Stimulated activated memory B cell treated with anti-CD40 and anti-IgM and Interleukin-4, amounts not matched to agents 10 μg/mL and 1 μg/mL and 100 μg/mL, for 72 hours (primary cell): ENCODE results near the gene SH3BGRL.

ENCODE experiments used
- ATAC-seq: fragments of 150-1000 bp; cut with Tn5 transposase; 2 replicates; pipeline ENCODE4 v1.10.0; 2021
- H3K27ac Mint-ChIP-seq: one replicate; pipeline ENCODE4 v1.8.0; 2022; ENCODE audit warnings: mild to moderate bottlenecking, mixed read lengths
- H3K27me3 Mint-ChIP-seq: one replicate; pipeline ENCODE4 v1.8.0; 2022; ENCODE audit warnings: mixed read lengths
- H3K36me3 Mint-ChIP-seq: one replicate; pipeline ENCODE4 v1.8.0; 2022; ENCODE audit warnings: mixed read lengths
- H3K4me1 Mint-ChIP-seq: one replicate; pipeline ENCODE4 v1.8.0; 2022; ENCODE audit warnings: mixed read lengths
- H3K4me3 Mint-ChIP-seq: one replicate; pipeline ENCODE4 v1.8.0; 2022; ENCODE audit warnings: mild to moderate bottlenecking, moderate library complexity, mixed read lengths
- H3K9me3 Mint-ChIP-seq: one replicate; pipeline ENCODE4 v1.8.0; 2022; ENCODE audit warnings: mixed read lengths

SH3BGRL gene

DNA sequence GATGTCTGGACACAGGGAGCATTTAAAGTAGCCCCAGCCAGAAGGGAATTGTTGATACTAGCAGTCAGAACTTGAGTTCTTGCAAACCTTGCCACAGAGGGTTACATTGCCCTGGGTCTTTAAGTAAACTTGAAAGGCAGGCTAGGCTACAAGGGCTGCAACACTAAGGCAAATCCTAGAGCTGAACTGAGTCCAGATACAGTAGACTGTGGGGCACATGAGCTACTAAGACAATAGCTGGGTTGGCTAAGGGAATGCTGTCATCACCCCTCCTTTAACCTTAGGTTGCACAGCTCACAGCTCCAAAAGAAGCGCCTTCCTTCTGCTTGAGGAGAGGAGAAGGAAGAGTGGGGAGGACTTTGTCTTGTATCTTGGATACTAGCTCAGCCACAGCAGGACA, 35.6 kb downstream of the SH3BGRL start:
- Mint-ChIP-seq H3K4me3 (no peak overlapping the region), H3K9me3 (peaks cover 7% of the 10 kb centered on the region), H3K27me3 (no peaks in the 10 kb centered on the region), H3K27ac (no peak overlapping the region), H3K4me1 (peaks cover 3% of the 10 kb centered on the region), H3K36me3 (peaks cover 51% of the 10 kb centered on the region)
- ATAC-seq = no peak

DNA sequence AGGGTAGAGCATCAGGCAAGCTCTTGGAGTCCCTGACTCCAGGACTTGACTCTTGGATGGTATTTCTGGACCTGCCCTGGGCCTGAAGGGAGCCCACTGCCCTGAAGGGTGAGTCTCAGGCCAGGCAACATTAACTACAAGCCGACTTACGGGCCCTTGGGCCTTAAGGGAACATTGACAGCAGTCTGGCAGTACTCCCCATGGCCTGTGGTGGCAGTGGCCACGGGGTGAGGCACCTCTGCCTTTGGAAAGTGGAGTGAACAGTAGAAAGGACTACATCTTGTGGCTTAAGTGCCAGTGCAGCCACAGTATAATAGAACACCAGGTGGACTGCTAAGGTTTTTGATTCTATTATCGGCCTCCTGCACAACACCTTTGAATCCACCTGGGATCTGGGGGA, 36.3 kb downstream of the SH3BGRL start:
- Mint-ChIP-seq H3K27ac (no peak overlapping the region), H3K4me1 (peaks cover 6% of the 10 kb centered on the region), H3K4me3 (no peak overlapping the region), H3K27me3 (no peaks in the 10 kb centered on the region), H3K36me3 (peaks cover 55% of the 10 kb centered on the region), H3K9me3 (peaks cover 7% of the 10 kb centered on the region)
- ATAC-seq = no peak

DNA sequence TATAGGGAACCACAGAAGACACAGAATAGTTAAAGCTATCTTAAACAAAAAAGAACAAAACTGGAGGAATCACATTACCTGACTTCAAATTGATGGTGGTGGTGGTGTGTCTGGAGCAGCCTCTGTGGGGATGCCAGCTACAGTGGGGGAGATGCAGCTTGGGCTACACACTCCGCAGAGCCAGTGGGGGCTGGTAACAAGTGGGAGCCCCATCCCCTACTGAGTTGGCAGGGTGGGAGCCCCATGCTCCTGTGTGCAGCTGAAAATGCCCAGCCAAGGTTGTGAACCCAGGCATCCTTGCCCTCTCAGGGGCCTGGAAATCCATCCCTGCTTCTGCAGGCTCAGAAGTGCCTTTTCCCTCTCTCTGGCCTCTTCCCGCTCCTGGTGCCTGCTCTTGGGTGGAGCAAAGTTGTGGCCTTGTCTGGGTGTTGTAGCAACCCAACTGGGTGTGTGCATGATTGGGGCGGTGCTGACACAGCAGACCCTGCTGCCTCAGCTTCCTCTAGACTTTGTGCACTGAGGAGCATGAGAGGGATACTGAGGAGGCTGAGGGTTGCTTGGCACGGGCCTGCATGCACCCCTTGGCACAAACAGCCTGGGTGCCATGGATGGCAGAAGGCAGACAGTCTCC, 38.9 kb downstream of the SH3BGRL start:
- H3K9me3 Mint-ChIP-seq = peaks cover 7% of the 10 kb centered on the region
- ATAC-seq = no peak
- peaks cover 45% of the 10 kb centered on the region for H3K36me3 Mint-ChIP-seq
- H3K27me3 Mint-ChIP-seq = no peaks in the 10 kb centered on the region
- H3K27ac Mint-ChIP-seq = no peak overlapping the region
- H3K4me1 Mint-ChIP-seq = peaks cover 9% of the 10 kb centered on the region
- H3K4me3 Mint-ChIP-seq = no peak overlapping the region

DNA sequence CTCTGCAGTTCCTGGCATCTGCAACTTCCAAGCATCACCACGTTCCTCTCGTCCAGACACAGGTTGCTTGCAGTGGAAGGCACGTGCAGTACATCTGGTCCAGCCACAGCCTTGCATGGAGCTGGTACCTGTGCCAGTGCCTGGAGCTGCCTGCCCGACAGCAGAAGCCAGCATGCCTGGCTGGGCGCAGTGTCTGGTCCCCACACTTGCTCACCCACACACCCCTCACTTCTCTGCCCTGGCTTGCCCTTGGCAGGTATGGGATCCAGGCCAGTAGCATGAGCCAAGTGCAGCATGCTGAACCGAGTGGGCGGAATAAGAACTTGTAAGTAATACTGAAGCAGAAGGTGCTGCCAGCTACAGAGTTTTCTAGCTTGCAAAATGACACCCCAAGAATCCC, 39.9 kb downstream of the SH3BGRL start:
- H3K27me3 Mint-ChIP-seq = no peaks in the 10 kb centered on the region
- H3K36me3 Mint-ChIP-seq = peaks cover 46% of the 10 kb centered on the region
- H3K4me1 Mint-ChIP-seq = peaks cover 18% of the 10 kb centered on the region
- ATAC-seq = no peak
- no peak overlapping the region for H3K27ac Mint-ChIP-seq
- peaks cover 4% of the 10 kb centered on the region for H3K9me3 Mint-ChIP-seq
- no peak overlapping the region for H3K4me3 Mint-ChIP-seq

DNA sequence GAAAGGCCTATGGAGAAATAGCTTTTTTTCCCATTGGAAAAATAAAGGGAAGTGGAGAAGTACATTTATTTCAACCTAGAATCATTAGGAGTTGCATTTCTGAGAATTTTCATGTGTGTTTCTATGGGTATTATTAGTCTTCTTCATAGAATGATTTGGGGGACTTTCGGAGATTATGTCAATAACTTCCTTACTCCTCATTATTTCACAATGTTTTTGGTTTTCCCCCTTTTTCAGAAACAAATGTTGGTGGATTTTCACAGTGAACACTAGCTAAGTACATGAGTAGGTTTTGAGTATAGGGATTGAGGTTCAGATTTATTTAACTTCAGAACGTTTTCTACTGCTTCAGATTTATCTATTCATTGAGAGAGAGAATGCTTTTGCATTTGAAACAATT, 54.0 kb downstream of the SH3BGRL start:
- peaks cover 10% of the 10 kb centered on the region for H3K4me1 Mint-ChIP-seq
- no peaks in the 10 kb centered on the region for H3K36me3 Mint-ChIP-seq
- H3K4me3 Mint-ChIP-seq = no peak overlapping the region
- no peaks in the 10 kb centered on the region for H3K9me3 Mint-ChIP-seq
- ATAC-seq = no peak
- no peak overlapping the region for H3K27ac Mint-ChIP-seq
- no peaks in the 10 kb centered on the region for H3K27me3 Mint-ChIP-seq

DNA sequence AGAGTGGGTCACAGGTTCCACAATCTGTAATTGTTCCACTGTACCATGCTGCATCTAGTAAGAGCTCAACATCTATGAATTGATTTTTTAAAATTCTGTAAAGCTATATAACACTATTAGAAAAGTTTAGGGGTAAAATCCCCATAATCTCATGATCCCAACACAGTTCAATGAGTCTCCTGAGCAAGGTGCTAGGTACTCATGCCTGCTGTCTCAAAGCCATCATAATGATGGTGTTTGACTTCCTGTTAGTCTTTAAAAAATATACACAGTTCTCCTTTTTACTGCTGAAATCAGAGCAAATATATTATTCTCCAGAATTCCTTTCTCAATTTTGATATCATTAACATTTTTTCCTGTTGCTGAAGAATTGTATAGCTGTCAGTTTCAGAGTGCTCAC, 55.9 kb downstream of the SH3BGRL start:
- no peak for ATAC-seq
- H3K27ac Mint-ChIP-seq = no peak overlapping the region
- peaks cover 12% of the 10 kb centered on the region for H3K4me1 Mint-ChIP-seq
- no peaks in the 10 kb centered on the region for H3K9me3 Mint-ChIP-seq
- no peaks in the 10 kb centered on the region for H3K36me3 Mint-ChIP-seq
- no peak overlapping the region for H3K4me3 Mint-ChIP-seq
- H3K27me3 Mint-ChIP-seq = no peaks in the 10 kb centered on the region

DNA sequence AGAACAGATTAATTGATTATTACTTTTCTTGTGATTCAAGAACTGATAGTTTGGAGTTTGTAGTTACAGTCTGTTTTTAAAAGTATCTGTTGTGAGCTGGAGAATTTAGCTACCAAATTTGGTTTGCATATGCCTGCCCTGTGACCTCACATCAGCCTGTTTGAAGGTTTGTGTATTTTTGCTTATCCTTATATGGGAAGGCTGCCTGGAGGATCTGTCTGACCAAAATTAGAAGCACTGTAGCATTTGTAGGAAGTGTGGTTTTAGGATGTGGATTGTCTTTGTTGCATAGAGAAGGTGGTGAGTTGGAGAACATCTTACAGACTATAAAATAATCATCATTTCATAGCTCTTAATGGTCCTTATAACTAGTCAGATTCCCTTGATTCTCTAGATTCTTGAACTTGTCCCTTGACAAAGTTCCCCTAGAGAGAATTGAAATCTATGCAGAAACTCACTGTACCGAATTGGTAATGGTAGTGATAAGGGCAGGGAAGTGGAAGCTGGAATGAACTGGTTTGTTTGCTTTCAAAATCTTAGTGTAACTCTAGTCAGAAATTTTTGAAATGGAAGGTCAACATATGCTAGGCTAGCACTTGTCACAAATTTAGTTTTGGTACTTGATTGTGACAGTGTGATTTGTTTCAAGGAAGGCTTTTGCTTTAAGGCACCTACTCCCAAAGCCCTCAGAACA, 57.3 kb downstream of the SH3BGRL start:
- H3K27me3 Mint-ChIP-seq = no peaks in the 10 kb centered on the region
- peaks cover 16% of the 10 kb centered on the region for H3K4me1 Mint-ChIP-seq
- no peak for ATAC-seq
- H3K27ac Mint-ChIP-seq = no peak overlapping the region
- no peaks in the 10 kb centered on the region for H3K9me3 Mint-ChIP-seq
- no peak overlapping the region for H3K4me3 Mint-ChIP-seq
- H3K36me3 Mint-ChIP-seq = no peaks in the 10 kb centered on the region

DNA sequence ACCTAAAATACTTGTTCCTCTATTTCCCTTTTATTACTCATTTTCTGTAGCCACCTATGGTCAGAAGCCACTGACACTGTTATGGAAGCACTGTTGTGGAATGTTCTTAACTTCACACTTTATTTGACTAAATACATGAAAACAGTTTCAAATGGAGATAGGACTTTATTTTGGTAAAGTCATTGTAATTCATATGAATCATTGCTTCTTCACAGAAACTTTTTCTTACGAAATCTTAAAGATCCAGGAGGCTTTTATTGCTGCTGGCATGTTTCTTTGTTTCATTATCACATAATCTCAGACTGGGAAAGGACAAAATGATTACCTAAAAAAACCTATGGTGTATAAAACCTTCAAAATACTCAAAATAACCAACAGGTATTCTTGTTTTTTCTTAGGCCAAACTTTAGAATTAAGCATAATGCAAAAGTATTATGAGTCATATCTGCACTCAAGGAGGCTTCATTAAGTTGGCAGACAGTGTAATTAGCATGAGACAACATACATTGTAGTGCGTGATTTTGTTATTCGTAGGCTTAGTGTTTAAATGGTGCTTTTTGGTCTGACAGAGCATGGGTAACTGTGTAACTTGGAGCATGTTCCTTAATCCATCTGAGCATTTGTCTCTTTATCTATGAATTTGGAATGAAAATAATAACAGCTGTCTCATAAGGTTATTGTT, 58.0 kb downstream of the SH3BGRL start:
- Mint-ChIP-seq H3K9me3 (no peaks in the 10 kb centered on the region), H3K36me3 (no peaks in the 10 kb centered on the region), H3K27ac (no peak overlapping the region), H3K4me3 (no peak overlapping the region), H3K4me1 (peaks cover 16% of the 10 kb centered on the region), H3K27me3 (no peaks in the 10 kb centered on the region)
- no peak for ATAC-seq

DNA sequence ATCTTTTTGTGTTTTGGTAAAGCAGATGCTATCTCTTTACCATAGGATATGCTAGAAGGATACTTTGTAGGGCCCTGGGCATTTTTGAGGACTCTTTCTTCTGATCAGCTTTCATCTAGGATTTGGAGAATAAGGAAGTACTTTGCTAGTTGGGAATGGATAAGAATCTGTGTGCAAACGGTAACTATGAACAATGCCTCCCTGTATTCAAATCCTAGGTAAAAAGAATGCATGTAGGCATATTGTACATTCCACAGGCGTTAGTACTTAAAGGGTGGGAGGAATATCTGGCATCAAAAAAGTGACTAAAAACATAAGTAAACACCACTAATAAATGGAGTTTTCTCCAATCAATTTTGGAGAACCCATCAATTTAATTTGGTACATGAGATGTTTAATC, 59.7 kb downstream of the SH3BGRL start:
- no peak for ATAC-seq
- no peaks in the 10 kb centered on the region for H3K27me3 Mint-ChIP-seq
- H3K4me1 Mint-ChIP-seq = peaks cover 25% of the 10 kb centered on the region
- no peak overlapping the region for H3K27ac Mint-ChIP-seq
- H3K36me3 Mint-ChIP-seq = peaks cover 13% of the 10 kb centered on the region
- no peaks in the 10 kb centered on the region for H3K9me3 Mint-ChIP-seq
- no peak overlapping the region for H3K4me3 Mint-ChIP-seq

DNA sequence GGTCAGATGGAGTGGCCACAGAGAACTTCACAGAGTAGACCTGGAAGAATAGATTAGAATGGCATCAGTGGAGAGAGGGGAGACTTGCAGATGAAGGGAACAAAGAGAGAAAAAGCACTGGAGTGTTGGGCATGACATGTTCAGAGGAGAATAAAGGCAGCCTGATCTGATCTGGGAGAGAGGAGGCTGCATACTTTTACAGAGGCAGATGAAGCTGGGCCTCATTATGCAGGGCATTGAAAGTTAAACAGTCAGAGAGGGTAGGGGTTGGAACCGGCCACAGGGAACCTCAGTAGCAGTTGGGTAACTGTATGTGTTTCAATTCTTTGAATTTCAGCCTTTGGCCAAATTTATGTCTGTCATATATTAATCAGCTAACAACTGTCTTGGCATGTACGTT, 61.2 kb downstream of the SH3BGRL start:
- no peak overlapping the region for H3K4me3 Mint-ChIP-seq
- H3K27me3 Mint-ChIP-seq = no peaks in the 10 kb centered on the region
- ATAC-seq = no peak
- peaks cover 25% of the 10 kb centered on the region for H3K36me3 Mint-ChIP-seq
- no peak overlapping the region for H3K27ac Mint-ChIP-seq
- H3K4me1 Mint-ChIP-seq = peaks cover 40% of the 10 kb centered on the region
- H3K9me3 Mint-ChIP-seq = no peaks in the 10 kb centered on the region

DNA sequence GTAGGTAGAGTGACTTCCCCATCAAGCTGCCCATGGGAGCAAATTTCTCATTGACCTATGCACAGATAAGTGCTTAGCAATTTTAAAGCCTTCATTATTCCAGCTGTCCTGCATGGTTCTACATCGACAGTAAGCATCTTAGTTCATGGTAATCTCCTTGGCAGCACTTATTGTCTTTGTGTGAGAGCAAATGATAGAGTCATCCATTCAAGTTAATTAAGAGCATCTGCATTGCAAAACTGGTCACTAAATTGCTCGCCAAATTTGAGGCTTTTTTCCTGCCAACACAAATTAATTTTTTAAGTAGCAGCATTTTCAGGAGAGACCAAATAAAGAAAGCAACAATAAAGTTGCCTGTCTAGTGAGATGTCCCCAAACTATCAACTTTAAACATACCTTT, 76.7 kb downstream of the SH3BGRL start:
- Mint-ChIP-seq H3K4me1 (no peaks in the 10 kb centered on the region), H3K9me3 (peaks cover 3% of the 10 kb centered on the region), H3K27ac (no peak overlapping the region), H3K27me3 (no peaks in the 10 kb centered on the region), H3K4me3 (no peak overlapping the region), H3K36me3 (peaks cover 50% of the 10 kb centered on the region)
- no peak for ATAC-seq

DNA sequence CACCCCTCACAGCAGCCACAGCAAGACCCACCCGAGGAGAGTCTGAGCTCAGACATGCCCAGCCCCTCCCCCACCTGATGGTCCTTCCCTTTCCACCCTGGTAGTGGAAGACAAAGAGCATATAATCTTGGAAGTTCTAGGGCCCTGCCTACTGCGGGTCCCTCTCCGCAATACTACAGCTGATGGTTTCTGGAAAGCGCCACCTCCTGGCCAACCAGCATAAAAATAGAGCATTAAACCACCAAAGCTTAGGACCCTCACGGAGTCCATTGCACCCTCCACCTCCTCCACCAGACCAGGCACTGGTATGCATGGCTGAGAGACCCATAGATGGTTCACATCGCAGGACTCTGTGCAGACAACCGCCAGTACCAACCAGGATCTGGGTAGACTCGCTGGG, 78.2 kb downstream of the SH3BGRL start:
- peaks cover 63% of the 10 kb centered on the region for H3K36me3 Mint-ChIP-seq
- peaks cover 11% of the 10 kb centered on the region for H3K9me3 Mint-ChIP-seq
- H3K4me1 Mint-ChIP-seq = no peaks in the 10 kb centered on the region
- H3K4me3 Mint-ChIP-seq = no peak overlapping the region
- no peak for ATAC-seq
- H3K27me3 Mint-ChIP-seq = no peaks in the 10 kb centered on the region
- no peak overlapping the region for H3K27ac Mint-ChIP-seq

DNA sequence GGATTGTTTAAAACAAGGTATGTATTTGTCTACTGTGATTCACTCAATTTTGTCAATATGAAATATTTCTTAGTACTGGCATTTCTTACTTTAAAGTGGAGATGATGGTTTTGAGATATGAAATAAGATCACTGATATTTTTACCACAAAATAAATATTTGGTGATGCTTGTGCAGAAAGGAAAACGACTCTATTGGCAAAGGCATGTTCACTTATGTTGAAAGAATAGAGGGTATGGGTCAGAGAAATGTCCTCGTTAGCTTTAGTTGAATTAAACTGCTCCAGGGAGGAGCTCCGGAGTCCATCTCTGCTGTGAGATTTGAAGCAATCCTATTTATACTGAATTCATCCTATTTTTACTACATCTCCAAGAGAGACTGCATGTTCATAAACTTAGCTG, 84.2 kb downstream of the SH3BGRL start:
- ATAC-seq = no peak
- no peaks in the 10 kb centered on the region for H3K27me3 Mint-ChIP-seq
- no peak overlapping the region for H3K27ac Mint-ChIP-seq
- H3K9me3 Mint-ChIP-seq = peaks cover 21% of the 10 kb centered on the region
- peaks cover 66% of the 10 kb centered on the region for H3K36me3 Mint-ChIP-seq
- no peaks in the 10 kb centered on the region for H3K4me1 Mint-ChIP-seq
- no peak overlapping the region for H3K4me3 Mint-ChIP-seq

DNA sequence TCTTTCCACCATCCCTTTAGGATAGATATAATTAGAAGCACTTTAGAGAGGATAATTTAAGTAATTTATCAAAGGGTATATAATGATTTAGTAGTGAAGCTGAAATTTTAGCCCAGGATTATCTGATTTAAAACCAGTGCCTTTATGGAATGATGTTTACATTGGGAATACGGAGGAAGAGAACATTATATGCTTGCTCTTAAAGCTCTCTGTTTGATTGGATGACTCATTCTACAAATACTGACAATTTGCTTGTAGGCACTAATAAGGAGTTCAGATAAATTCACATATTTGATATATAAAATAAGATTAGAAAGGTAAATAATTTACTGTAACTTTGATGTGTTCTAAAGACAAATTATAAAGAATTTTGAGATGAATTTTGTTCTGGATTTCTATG, 84.7 kb downstream of the SH3BGRL start:
- H3K4me3 Mint-ChIP-seq = no peak overlapping the region

DNA sequence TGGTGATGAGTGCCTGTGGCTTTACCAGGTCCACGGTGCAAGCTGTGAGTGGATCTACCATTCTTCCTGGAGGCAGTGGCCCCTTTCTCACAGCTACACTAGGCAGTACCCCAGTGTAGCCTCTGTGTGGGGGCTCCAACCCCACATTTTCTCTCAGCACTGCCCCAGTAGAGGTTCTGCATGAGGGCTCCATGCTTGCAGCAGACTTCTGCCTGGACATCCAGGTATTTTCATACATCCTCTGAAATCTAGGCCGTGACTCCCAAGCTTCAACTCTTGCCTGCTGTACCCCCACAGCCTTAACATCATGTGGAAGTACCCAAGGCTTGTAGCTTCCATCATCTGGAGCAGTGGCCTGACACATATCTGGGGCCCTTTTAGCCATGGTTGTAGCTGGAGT, 90.1 kb downstream of the SH3BGRL start:
- Mint-ChIP-seq H3K9me3 (peaks cover 15% of the 10 kb centered on the region), H3K36me3 (peaks cover 65% of the 10 kb centered on the region), H3K4me1 (no peaks in the 10 kb centered on the region), H3K27ac (no peak overlapping the region), H3K27me3 (no peaks in the 10 kb centered on the region), H3K4me3 (no peak overlapping the region)
- ATAC-seq = no peak

More for the DNA sequence above, 84.7 kb downstream of the SH3BGRL start:
- no peaks in the 10 kb centered on the region for H3K27me3 Mint-ChIP-seq
- ATAC-seq = no peak
- H3K4me1 Mint-ChIP-seq = no peaks in the 10 kb centered on the region
- H3K27ac Mint-ChIP-seq = no peak overlapping the region
- peaks cover 21% of the 10 kb centered on the region for H3K9me3 Mint-ChIP-seq
- H3K36me3 Mint-ChIP-seq = peaks cover 66% of the 10 kb centered on the region

DNA sequence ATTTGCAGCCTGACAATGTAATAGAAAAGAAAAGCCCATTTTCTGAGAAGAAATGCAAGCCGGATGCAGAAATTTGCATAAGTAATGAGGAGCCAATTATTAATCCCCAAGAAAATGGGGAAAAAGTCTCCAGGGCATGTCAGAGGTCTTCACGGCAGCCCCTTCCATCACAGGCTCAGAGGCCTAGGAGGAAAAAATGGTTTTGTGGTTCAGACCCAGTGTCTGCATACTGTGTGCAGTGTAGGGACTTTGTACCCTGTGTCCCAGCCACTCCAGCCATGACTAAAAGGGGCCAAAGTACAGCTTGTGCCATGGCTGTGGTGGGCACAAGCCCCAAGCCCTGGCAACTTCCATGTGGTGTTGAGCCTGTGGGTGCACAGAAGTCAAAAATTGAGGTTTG, 92.2 kb downstream of the SH3BGRL start:
- H3K36me3 Mint-ChIP-seq = peaks cover 55% of the 10 kb centered on the region
- no peaks in the 10 kb centered on the region for H3K4me1 Mint-ChIP-seq
- H3K9me3 Mint-ChIP-seq = peaks cover 9% of the 10 kb centered on the region
- no peak overlapping the region for H3K27ac Mint-ChIP-seq
- H3K27me3 Mint-ChIP-seq = no peaks in the 10 kb centered on the region
- no peak overlapping the region for H3K4me3 Mint-ChIP-seq
- ATAC-seq = no peak
